Fibroblast of mammary gland (primary cell): Measurements from ENCODE around the gene ERFE.

Experiments used
- DNase-seq: peaks from one replicate; pipeline ENCODE4 v3.0.0-alpha.2; 2010; ENCODE audit warnings: low read depth
- H3K4me3 ChIP-seq: 2 replicates; pipeline ENCODE4 v1.5.1; 2011; ENCODE audit warnings: low read depth, mild to moderate bottlenecking, low read length, moderate library complexity; ENCODE audit not compliant: control insufficient read depth
- CTCF ChIP-seq: conservative IDR thresholded peaks from 2 replicates; pipeline ENCODE4 v1.5.1; 2011; ENCODE audit warnings: low read depth, low read length, inconsistent platforms; ENCODE audit not compliant: control insufficient read depth, insufficient read depth

The ERFE gene

DNA sequence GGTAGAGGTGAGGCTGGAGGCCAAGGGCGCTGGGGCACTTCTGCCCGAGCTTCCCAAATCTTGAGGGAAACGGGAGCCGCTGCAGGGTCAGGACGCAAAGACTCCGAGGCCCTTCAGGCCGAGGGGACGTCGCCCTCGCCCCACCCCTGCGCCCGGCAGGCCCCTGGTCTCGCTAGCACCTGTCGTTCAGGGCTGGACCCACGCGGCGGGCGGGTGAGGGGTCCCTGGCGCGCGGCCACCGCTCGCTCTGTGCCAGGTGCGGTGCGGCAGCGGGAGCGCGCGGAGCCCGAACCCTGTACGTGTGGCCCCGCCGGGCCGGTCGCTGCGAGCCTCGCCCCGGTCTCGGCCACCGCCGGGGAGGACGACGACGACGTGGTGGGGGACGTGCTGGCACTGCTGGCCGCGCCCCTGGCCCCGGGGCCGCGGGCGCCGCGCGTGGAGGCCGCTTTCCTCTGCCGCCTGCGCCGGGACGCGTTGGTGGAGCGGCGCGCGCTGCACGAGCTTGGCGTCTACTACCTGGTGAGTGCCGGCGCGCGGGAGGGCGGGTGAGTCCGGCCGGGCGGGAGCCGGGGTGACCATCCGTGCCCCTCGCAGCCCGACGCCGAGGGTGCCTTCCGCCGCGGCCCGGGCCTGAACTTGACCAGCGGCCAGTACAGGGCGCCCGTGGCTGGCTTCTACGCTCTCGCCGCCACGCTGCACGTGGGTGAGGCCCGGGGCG lies 4.9 kb downstream of the ERFE start:
- H3K4me3 ChIP-seq = no peak overlapping the region
- TF ChIP-seq CTCF = no peak
- no peak for DNase-seq

GRCh38 chr2:238164906-238165287 lies 6.1 kb downstream of the ERFE start:
- H3K4me3 ChIP-seq = no peak overlapping the region
- TF ChIP-seq CTCF = no peak
- no peak for DNase-seq

- no peak for TF ChIP-seq CTCF
- DNase-seq = no peak
- no peak overlapping the region for H3K4me3 ChIP-seq
Measured at GRCh38 chr2:238165288-238165921, 6.6 kb downstream of the ERFE start.

DNA sequence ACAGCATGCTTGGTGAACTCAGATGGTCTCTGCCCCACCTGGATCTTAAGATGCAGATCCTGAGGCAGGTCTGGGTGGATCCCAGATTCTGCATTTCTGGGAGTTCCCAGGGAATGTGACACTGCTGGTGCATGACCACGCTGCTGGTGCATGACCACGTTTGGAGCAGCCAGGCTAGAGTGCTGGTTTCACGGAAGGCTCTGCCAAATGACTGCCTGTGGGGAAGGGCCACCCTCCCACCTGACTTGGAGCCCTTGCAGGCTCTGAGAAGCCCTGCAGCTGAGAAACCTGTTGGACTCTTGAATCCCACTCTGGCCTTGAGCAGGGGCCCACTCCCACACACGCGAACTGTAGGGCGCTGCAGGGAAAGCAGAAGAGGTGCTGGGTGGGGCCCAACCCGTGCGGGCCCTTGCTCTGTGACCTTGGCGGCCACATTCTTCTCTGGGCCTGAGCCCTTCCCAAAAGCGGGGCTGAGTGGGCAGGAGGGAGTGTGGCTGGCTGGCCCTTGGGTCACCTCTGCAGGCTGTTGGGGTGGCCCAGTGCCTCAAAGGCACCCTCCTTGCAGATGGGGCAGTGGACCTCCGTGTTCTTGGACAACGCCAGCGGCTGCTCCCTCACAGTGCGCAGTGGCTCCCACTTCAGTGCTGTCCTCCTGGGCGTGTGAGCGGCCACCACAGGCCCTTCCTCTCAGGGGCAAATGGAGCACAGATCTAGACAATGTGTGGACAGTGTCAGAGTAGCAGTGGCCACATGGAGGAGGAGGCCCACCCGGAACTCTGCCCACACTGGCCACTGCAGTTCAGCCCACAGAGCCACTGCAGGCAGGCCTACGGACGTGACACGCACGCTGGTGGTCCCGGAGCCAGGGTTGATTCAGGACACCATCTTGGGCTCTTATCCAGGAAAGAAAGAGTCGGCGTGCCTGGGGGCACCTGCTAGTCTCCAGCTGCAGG lies 7.9 kb downstream of the ERFE start:
- no peak for TF ChIP-seq CTCF
- H3K4me3 ChIP-seq = no peak overlapping the region
- no peak for DNase-seq

DNA sequence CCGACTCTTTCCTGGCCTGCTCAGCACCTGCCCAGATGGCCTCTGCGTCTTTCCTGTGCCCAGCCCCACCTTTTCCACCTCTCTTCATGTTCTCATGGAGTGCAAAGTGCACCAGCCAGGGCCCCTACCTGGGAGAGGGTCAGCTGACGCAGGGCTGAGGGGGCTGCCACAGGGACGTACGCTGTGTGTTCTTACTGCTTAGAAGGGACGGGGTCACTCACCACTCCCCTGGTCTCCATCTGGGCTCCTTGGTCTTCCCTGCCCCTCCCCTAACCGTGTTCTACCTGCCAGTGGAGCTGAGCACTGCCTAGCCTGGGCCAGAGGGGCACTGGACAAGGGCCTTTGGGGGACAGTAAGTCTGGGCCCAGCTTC lies 8.6 kb downstream of the ERFE start:
- no peak overlapping the region for H3K4me3 ChIP-seq
- TF ChIP-seq CTCF = no peak
- no peak for DNase-seq

DNA sequence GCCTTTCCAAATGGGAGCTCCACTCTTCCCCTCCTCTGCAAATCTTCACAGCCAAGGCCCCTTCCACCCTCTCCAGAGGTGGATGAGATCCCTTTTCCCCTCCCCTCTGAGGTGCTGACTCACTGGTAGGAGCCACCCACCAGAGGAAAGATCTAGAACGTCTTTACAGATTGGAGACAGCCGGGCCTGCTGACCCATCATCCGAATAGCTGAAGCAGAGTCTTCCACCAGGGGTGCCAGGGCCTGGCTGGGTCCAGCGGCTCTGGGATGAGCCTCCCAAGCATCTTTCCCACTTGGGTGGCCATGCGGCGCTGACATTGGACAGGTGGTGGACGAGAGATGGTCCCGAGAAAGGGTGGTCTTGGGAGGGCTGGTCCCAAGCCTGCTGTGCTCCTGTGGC lies 9.0 kb downstream of the ERFE start:
- no peak overlapping the region for H3K4me3 ChIP-seq
- DNase-seq = peak; percentile 69
- TF ChIP-seq CTCF = no peak
